K562 (cell line): ENCODE measurements around the gene NBEAL1. TPM values are rescaled to one million over a fixed set of nuclear protein-coding genes. Genes with fewer than 3 reads are reported as not detected.

Experiments used
- ATAC-seq: fragments of 200-7000 bp; cut with Tn5 transposase; 3 replicates; pipeline ENCODE4 v1.9.1; 2020; ENCODE audit warnings: moderate library complexity
- BruUV-seq: library from RNA; stranded (reverse); fragments of 400-500 nt; replicated peaks from 2 replicates; lab custom pipeline; 2021; lab: Mats Ljungman, UMichigan
- CTCF ChIA-PET: fragments of 300-600 bp; formaldehyde crosslinking; extraction: SDS; loops from one replicate; lab custom pipeline; 2021; ENCODE audit warnings: low intra/inter-chr PET ratio; lab: Yijun Ruan, JAX
- POLR2A ChIA-PET: fragments of 300-600, 350-650 bp; sonication (Branson Sonifier 250); formaldehyde crosslinking; extraction: SDS; loops from one replicate; lab custom pipeline; 2021; ENCODE audit warnings: antibody characterized with exemption, inconsistent platforms; lab: Yijun Ruan, JAX
- DNase-seq, 4 experiments: peaks; one replicate each; pipeline versions ENCODE4 v3.0.0 to v3.0.0-alpha.2; 2011 to 2018; ENCODE audit warnings: low spot score in 3 of 4, mixed read lengths in 3 of 4; ENCODE audit errors: extremely low read depth in 1 of 4
- FAIRE-seq: peaks from 2 replicates; lab custom pipeline; 2011; peaks lifted over from hg19 to GRCh38; lab: Jason Lieb, UNC
- H2AFZ ChIP-seq: 2 replicates; pipeline ENCODE4 v1.6.0; 2011; ENCODE audit warnings: low read depth, low read length, control low read depth, inconsistent platforms
- H3K27ac ChIP-seq: fragments of 200-600 bp; 3 replicates; pipeline ENCODE4 v1.8.0; 2011; ENCODE audit warnings: low read depth, mild to moderate bottlenecking, control low read depth, inconsistent platforms, low read length, moderate library complexity, mixed read lengths; ENCODE audit errors: extremely low read depth
- H3K27me3 ChIP-seq, 2 experiments: fragments of 300-600 bp in 1 of 2; 2 replicates in 1 of 2; 3 replicates in 1 of 2; pipeline versions ENCODE4 v1.6.0 to v1.8.0; 2011; ENCODE audit warnings: inconsistent platforms in 2 of 2, low read length in 2 of 2, mild to moderate bottlenecking in 1 of 2, mixed read lengths in 1 of 2, moderate library complexity in 1 of 2; ENCODE audit not compliant: control insufficient read depth in 2 of 2, insufficient read depth in 2 of 2
- H3K36me3 ChIP-seq: fragments of 300-600 bp; 3 replicates; pipeline ENCODE4 v1.8.0; 2011; ENCODE audit warnings: mild to moderate bottlenecking, low read length, inconsistent platforms; ENCODE audit not compliant: control insufficient read depth, insufficient read depth
- H3K4me1 ChIP-seq, 2 experiments: fragments of 200-600 bp in 1 of 2; replicated peaks in 1 of 2; 2 replicates in 1 of 2; 3 replicates in 1 of 2; pipeline versions ENCODE4 v1.5.1 to v1.8.0; 2011; ENCODE audit warnings: inconsistent platforms in 2 of 2, low read length in 2 of 2, mild to moderate bottlenecking in 1 of 2, mixed read lengths in 1 of 2, moderate library complexity in 1 of 2; ENCODE audit not compliant: control insufficient read depth in 2 of 2, insufficient read depth in 2 of 2
- H3K4me2 ChIP-seq: 2 replicates; pipeline ENCODE4 v1.6.1; 2011; ENCODE audit warnings: low read length, control low read depth, inconsistent platforms, mixed read lengths; ENCODE audit not compliant: insufficient read depth
- H3K4me3 ChIP-seq: fragments of 200-600 bp; sonication (generic), shearing (Covaris generic); 2 replicates; pipeline ENCODE4 v1.5.1; 2016; ENCODE audit warnings: control low read depth, inconsistent platforms
- H3K79me2 ChIP-seq: fragments of 200-600 bp; 3 replicates; pipeline ENCODE4 v1.8.0; 2011; ENCODE audit warnings: low read length, inconsistent platforms; ENCODE audit not compliant: control insufficient read depth, insufficient read depth
- H3K9ac ChIP-seq, 2 experiments: 2 replicates each; pipeline versions ENCODE4 v1.6.0 to v1.6.1; 2011; ENCODE audit warnings: low read depth in 2 of 2, low read length in 2 of 2, control low read depth in 1 of 2, inconsistent platforms in 1 of 2, mild to moderate bottlenecking in 1 of 2, mixed read lengths in 1 of 2; ENCODE audit not compliant: insufficient read depth in 1 of 2
- H3K9me1 ChIP-seq: one replicate; pipeline ENCODE4 v1.6.0; 2011; ENCODE audit warnings: inconsistent platforms, mild to moderate bottlenecking, low read length, moderate library complexity; ENCODE audit not compliant: control insufficient read depth, insufficient read depth
- H3K9me3 ChIP-seq: replicated peaks from 2 replicates; pipeline ENCODE4 v1.5.1; 2011; ENCODE audit warnings: low read depth, low read length, inconsistent platforms; ENCODE audit not compliant: control insufficient read depth, insufficient read depth
- H4K20me1 ChIP-seq: replicated peaks from 2 replicates; pipeline ENCODE4 v1.6.1; 2011; ENCODE audit warnings: low read length, inconsistent platforms, mixed read lengths; ENCODE audit not compliant: control insufficient read depth, insufficient read depth
- BRF1 ChIP-seq: IDR thresholded peaks from 3 replicates; pipeline ENCODE4 v1.6.1; 2011; ENCODE audit warnings: borderline replicate concordance, mild to moderate bottlenecking; ENCODE audit not compliant: insufficient read length; ENCODE audit errors: extremely low read depth
- C11orf30 ChIP-seq: fragments of 450-650 bp; IDR thresholded peaks from 2 replicates; pipeline ENCODE4 v1.6.1; 2016; ENCODE audit warnings: low read depth, mild to moderate bottlenecking
- E2F3 ChIP-seq: fragments of 250-450 bp; sonication (Bioruptor Pico); IDR thresholded peaks from 2 replicates; pipeline ENCODE4 v1.4.0; 2020; ENCODE audit warnings: mild to moderate bottlenecking
- EWSR1 ChIP-seq: fragments of 450-650 bp; IDR thresholded peaks from 2 replicates; pipeline ENCODE4 v1.6.1; 2018; ENCODE audit warnings: borderline replicate concordance, mild to moderate bottlenecking, low read depth, moderate library complexity; ENCODE audit not compliant: partially characterized antibody
- HES1 ChIP-seq: fragments of 450-650 bp; IDR thresholded peaks from 2 replicates; pipeline ENCODE4 v1.6.1; 2016; ENCODE audit warnings: low read depth, mild to moderate bottlenecking, moderate library complexity
- HLTF ChIP-seq: fragments of 450-650 bp; IDR thresholded peaks from 2 replicates; pipeline ENCODE4 v1.6.1; 2016
- LCOR ChIP-seq: sonication (generic); formaldehyde crosslinking; IDR thresholded peaks from 2 replicates; pipeline ENCODE4 v1.8.0; 2022; ENCODE audit warnings: mild to moderate bottlenecking, missing genetic modification reagents
- MAFG ChIP-seq: fragments of 450-650 bp; conservative IDR thresholded peaks from 2 replicates; pipeline ENCODE4 v1.6.1; 2016; ENCODE audit warnings: missing genetic modification characterization, missing compliant biosample characterization
- MCM5 ChIP-seq: fragments of 450-650 bp; IDR thresholded peaks from 2 replicates; pipeline ENCODE4 v1.6.1; 2016; ENCODE audit warnings: low read depth
- SLC30A9 ChIP-seq: fragments of 250-450 bp; sonication (Bioruptor Pico); IDR thresholded peaks from 2 replicates; pipeline ENCODE4 v1.8.0; 2022; ENCODE audit warnings: mild to moderate bottlenecking, moderate library complexity
- TSC22D4 ChIP-seq: fragments of 450-650 bp; IDR thresholded peaks from 2 replicates; pipeline ENCODE4 v1.6.1; 2016; ENCODE audit warnings: missing genetic modification characterization, missing biosample characterization, control low read depth
- XRCC4 ChIP-seq: IDR thresholded peaks from one replicate; pipeline ENCODE4 v1.6.1; 2011; ENCODE audit not compliant: insufficient read depth, insufficient read length; ENCODE audit errors: extremely low read depth
- ZKSCAN8 ChIP-seq: fragments of 200-800 bp; sonication (Bioruptor generic); IDR thresholded peaks from 2 replicates; pipeline ENCODE4 v1.6.1; 2016; ENCODE audit warnings: missing genetic modification characterization, missing compliant biosample characterization
- ZNF124 ChIP-seq: sonication (generic); formaldehyde crosslinking; IDR thresholded peaks from 2 replicates; pipeline ENCODE4 v1.8.1; 2022; ENCODE audit warnings: missing genetic modification reagents
- ZNF280A ChIP-seq: fragments of 450-650 bp; IDR thresholded peaks from 2 replicates; pipeline ENCODE4 v1.6.1; 2018; ENCODE audit warnings: mild to moderate bottlenecking, low read depth; ENCODE audit not compliant: partially characterized antibody
- ZNF3 ChIP-seq: fragments of 250-450 bp; sonication (Bioruptor Pico); IDR thresholded peaks from 2 replicates; pipeline ENCODE4 v1.5.0; 2021; ENCODE audit warnings: mild to moderate bottlenecking, moderate library complexity
- ZNF57 ChIP-seq: fragments of 450-650 bp; formaldehyde crosslinking; IDR thresholded peaks from 2 replicates; pipeline ENCODE4 v1.4.0; 2020; ENCODE audit warnings: mild to moderate bottlenecking, moderate library complexity
- ZNF717 ChIP-seq: fragments of 250-450 bp; sonication (Bioruptor Pico); IDR thresholded peaks from 2 replicates; pipeline ENCODE4 v1.5.0; 2021
- WGBS: fragments of 100-300 bp; shearing (Covaris generic); methylation state at CpG from one replicate; pipeline ENCODE4 v1.1.6; 2016; ENCODE audit warnings: low coverage, mixed read lengths; ENCODE audit not compliant: insufficient coverage; ENCODE audit errors: missing lambda C conversion rate; 5-methylcytosine and 5-hydroxymethylcytosine counted together
- in situ Hi-C: fragments of 300-500 bp; cut with MboI; formaldehyde crosslinking; loops from 4 replicates; pipeline ENCODE4 v1.15.0; 2018; ENCODE audit warnings: inconsistent platforms, mixed read lengths
- intact Hi-C: fragments of 100-400 bp; cut with micrococcal nuclease; formaldehyde crosslinking; loops from 2 replicates; pipeline ENCODE4 v1.14.2; 2022
- polyA plus RNA-seq, 8 experiments: library from polyadenylated mRNA; depleted of rRNA in 4 of 8; stranded (reverse) in 5 of 8; unstranded in 3 of 8; fragments of >200 nt; fragmentation: Nextera tagmentation in 2 of 8; fragmentation: Illumina TruSeq in 1 of 8; extraction: Ambion mirVana in 2 of 8; extraction: Trizol in 1 of 8; gene quantifications; 2 replicates each; pipeline versions ENCODE4 v1.2.1 to v1.2.3, GENCODE V29; 2011 to 2014; ENCODE audit warnings: inconsistent platforms in 1 of 8, missing spikeins in 1 of 8
- total RNA-seq, 7 experiments: library from RNA; depleted of rRNA in 6 of 7; stranded (reverse); fragments of >200 nt in 6 of 7; fragmentation: Illumina TruSeq in 2 of 7; extraction: Trizol in 2 of 7; gene quantifications; 2 replicates each; pipeline versions ENCODE4 v1.2.1 to v1.2.3, GENCODE V29; 2011 to 2021; ENCODE audit warnings: low replicate concordance in 1 of 7
- TF ChIP-seq, protein P1 (sequence below): fragments of 250-450 bp; sonication (Bioruptor Pico); IDR thresholded peaks from 2 replicates; pipeline ENCODE4 v1.9.0; 2021; ENCODE audit warnings: mild to moderate bottlenecking, inconsistent platforms
- TF ChIP-seq, protein P2 (sequence below): fragments of 250-450 bp; sonication (Bioruptor Pico); IDR thresholded peaks from 2 replicates; pipeline ENCODE4 v1.4.0; 2020; ENCODE audit warnings: borderline replicate concordance

Gene NBEAL1
- total and polyA plus RNA-seq, 9 of the 15 experiments (the other 6 are each of a cell fraction or from before 2014, with no cell fraction given), result 2.1 to 13.5 (median 7.3) TPM

- no peak for ATAC-seq
- TF ChIP-seq, protein P1, sequence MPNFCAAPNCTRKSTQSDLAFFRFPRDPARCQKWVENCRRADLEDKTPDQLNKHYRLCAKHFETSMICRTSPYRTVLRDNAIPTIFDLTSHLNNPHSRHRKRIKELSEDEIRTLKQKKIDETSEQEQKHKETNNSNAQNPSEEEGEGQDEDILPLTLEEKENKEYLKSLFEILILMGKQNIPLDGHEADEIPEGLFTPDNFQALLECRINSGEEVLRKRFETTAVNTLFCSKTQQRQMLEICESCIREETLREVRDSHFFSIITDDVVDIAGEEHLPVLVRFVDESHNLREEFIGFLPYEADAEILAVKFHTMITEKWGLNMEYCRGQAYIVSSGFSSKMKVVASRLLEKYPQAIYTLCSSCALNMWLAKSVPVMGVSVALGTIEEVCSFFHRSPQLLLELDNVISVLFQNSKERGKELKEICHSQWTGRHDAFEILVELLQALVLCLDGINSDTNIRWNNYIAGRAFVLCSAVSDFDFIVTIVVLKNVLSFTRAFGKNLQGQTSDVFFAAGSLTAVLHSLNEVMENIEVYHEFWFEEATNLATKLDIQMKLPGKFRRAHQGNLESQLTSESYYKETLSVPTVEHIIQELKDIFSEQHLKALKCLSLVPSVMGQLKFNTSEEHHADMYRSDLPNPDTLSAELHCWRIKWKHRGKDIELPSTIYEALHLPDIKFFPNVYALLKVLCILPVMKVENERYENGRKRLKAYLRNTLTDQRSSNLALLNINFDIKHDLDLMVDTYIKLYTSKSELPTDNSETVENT (CRISPR knock-in tag), result no peak
- TF ChIP-seq TSC22D4 (tag) (no peak), E2F3 (CRISPR knock-in tag) (no peak), ZNF57 (CRISPR knock-in tag) (no peak), HES1 (no peak), MAFG (tag) (peak; percentile 45; the same call in 1 of the 2 replicates), HLTF (no peak), ZKSCAN8 (no peak), C11orf30 (peak; percentile 44; the same call in 1 of the 2 replicates), ZNF717 (CRISPR knock-in tag) (no peak), SLC30A9 (CRISPR knock-in tag) (no peak), ZNF3 (CRISPR knock-in tag) (no peak), EWSR1 (no peak), ZNF124 (no peak), LCOR (no peak), MCM5 (no peak), XRCC4 (no peak), BRF1 (no peak), ZNF280A (no peak)
- TF ChIP-seq, protein P2, sequence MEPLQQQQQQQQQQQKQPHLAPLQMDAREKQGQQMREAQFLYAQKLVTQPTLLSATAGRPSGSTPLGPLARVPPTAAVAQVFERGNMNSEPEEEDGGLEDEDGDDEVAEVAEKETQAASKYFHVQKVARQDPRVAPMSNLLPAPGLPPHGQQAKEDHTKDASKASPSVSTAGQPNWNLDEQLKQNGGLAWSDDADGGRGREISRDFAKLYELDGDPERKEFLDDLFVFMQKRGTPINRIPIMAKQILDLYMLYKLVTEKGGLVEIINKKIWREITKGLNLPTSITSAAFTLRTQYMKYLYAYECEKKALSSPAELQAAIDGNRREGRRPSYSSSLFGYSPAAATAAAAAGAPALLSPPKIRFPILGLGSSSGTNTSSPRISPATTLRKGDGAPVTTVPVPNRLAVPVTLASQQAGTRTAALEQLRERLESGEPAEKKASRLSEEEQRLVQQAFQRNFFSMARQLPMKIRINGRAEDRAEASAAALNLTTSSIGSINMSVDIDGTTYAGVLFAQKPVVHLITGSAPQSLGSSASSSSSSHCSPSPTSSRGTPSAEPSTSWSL (CRISPR knock-in tag), result no peak
Observed at GRCh38 chr2:203083328-203083727, 68.7 kb downstream of the NBEAL1 start.

More at GRCh38 chr2:203083328-203083727, 68.7 kb downstream of the NBEAL1 start:
- no peaks in the 10 kb centered on the region; a peak in 1 of 5 replicates for H3K4me1 ChIP-seq
- H3K9me3 ChIP-seq, result no peaks in the 10 kb centered on the region
- no peak overlapping the region for H3K9ac ChIP-seq
- in situ Hi-C loops (no loop called here), intact Hi-C loops (no loop called here)
- H3K27ac ChIP-seq, result no peak overlapping the region
- no peak overlapping the region for H3K4me2 ChIP-seq
- H2AFZ ChIP-seq, result no peak overlapping the region
- H4K20me1 ChIP-seq, result no peaks in the 10 kb centered on the region
- peaks cover 2% of the 10 kb centered on the region; the same call in 1 of the 3 replicates for H3K36me3 ChIP-seq
- BruUV-seq, result no TSS peak
- H3K79me2 ChIP-seq, result no peaks in the 10 kb centered on the region
- ChIA-PET POLR2A (no interaction called here), CTCF (no interaction called here)
- DNase-seq (no peak), FAIRE-seq (no peak)
- 0% methylated on average over 1 of the region's 2 CpGs for WGBS
- no peak overlapping the region for H3K4me3 ChIP-seq
- no peaks in the 10 kb centered on the region for H3K9me1 ChIP-seq
- H3K27me3 ChIP-seq, result no peaks in the 10 kb centered on the region
